ENCODE measurements around the gene USP31.

- TF ChIP-seq CTCF (IDR thresholded peaks at IDR 0.05; ENCODE audit: poor library complexity): no peak
- no peak for TF ChIP-seq EZH2phosphoT487 (IDR thresholded peaks at IDR 0.05; ENCODE audit: low read depth, severe bottlenecking, unreplicated experiment)
Observed at GRCh38 chr16:23014592-23014991, 134.7 kb downstream of the USP31 start.

Measured in hepatocyte (in vitro differentiated cells).